NK-92 (cell line): ENCODE measurements around the gene ZFP37.
"Not testable (repeated sequence)": the region's sequence is repeated elsewhere in the genome, so short reads cannot be mapped to it uniquely, and the experiment has no call there.

Experiments used
- DNase-seq: peaks from one replicate; lab custom pipeline; 2025; ENCODE audit not compliant: unreplicated experiment; lab: John Stamatoyannopoulos, UW

The ZFP37 gene

GRCh38 chr9:113056191-113057106 lies at the start of gene ZFP37:
TSS of gene ZFP37 (minus strand) at chr9:113056724. CDS start at chr9:113056688, 36 bp downstream.
- no peak for DNase-seq

DNA sequence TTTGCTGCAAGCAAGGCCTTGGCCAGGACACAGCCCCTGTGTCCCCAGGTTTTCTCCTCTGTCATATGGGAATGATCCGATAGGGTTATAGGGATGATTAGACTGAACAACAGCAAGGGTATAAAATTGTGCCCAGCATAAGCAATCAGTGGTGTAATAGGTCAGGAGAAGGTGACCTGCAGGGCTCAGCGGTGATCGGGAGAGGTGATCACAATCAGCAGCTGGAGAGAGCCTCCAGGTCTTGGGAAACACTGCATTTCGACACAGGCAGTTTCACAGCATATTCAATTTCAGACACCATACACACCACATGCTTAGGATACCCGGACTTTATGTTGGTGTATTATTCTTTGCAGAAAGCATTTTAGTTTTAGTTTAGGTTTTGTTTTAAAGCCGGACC lies 48.8 kb upstream of the ZFP37 start:
- DNase-seq = not testable (repeated sequence)

DNA sequence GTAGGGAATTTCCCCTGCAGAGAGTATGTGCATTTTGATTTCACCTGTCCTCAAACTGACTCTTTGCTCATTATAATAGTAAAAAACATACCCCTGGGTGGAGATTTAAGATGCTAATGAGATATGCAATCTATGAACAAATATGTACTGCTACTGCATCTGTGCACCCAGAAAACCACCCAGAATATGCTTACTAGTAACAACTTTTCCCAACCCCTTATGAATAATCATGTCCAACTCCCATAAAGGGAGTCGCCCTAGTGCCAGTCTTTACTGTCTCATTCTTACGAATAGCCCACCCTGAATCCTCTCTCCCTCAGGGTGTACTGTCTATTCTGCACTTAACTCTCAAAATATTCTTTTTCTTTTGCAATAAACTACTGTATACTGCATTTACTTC lies 39.0 kb upstream of the ZFP37 start:
- no peak for DNase-seq

DNA sequence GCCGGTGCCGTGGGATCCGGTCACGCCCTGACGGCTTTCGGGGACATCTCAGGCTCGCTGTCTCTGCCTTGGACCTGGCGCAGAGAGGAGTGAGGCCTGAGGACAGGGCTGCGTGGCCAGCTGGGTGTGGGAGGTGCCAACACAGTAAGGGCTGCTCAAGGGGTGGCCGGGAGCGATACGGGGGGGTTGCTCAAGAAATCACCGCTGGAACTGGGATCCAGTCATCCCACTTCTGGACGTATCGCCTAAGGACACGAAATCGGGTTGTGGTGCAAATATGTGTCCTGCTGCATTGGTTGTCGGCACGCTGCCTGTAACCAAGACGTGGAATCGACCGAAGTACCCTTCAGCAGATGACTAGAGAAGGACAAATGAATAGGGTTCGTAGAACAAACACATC lies 33.4 kb upstream of the ZFP37 start:
- not testable (repeated sequence) for DNase-seq

- not testable (repeated sequence) for DNase-seq
These were observed 32.6 kb upstream of the ZFP37 start for GRCh38 chr9:113089143-113089505.

- DNase-seq = not testable (repeated sequence)
These were observed 32.1 kb upstream of the ZFP37 start for GRCh38 chr9:113088456-113089142.

- not testable (repeated sequence) for DNase-seq
These were observed 6.4 kb upstream of the ZFP37 start for GRCh38 chr9:113062932-113063310.

GRCh38 chr9:113062256-113062931 lies 5.9 kb upstream of the ZFP37 start:
- DNase-seq = not testable (repeated sequence)

DNA sequence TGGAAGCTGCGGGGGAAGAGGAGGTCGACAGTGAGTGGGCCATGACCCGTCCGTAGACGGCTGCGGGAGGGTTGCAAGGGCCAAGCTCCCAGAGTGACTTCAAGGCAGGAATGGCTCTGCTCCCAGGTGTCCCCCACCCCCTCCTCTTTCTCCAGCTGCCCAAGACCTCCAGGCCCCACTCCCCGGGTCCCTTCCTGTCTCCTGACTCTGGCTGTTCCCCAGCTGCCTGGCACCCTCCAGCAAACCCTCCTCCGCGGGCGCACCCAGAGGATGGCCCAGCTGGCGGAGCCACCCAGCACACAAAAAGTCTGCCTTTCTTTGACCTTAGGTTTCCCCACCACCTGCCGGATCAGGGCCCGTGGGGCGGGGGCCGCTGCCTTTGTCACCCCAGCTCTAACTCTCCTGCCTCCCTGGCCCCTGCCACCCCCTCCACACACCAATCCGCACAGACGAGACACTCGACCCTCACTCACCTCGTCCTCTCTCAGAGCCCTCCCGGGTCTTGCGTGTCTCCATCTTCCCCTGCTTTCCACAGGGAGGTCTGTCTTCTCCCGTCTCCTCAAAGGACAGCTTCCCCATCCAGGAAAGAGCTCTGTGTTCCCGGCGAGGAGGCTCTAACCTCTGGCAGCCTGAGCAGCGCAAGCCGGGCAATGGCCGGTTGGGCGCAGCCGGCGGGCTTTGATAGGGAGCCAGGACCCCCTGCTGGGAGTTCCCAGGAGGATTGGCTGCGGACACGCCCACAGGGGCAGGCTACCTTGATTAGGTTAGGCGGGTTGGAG lies 4.7 kb upstream of the ZFP37 start:
- not testable (repeated sequence) for DNase-seq

DNA sequence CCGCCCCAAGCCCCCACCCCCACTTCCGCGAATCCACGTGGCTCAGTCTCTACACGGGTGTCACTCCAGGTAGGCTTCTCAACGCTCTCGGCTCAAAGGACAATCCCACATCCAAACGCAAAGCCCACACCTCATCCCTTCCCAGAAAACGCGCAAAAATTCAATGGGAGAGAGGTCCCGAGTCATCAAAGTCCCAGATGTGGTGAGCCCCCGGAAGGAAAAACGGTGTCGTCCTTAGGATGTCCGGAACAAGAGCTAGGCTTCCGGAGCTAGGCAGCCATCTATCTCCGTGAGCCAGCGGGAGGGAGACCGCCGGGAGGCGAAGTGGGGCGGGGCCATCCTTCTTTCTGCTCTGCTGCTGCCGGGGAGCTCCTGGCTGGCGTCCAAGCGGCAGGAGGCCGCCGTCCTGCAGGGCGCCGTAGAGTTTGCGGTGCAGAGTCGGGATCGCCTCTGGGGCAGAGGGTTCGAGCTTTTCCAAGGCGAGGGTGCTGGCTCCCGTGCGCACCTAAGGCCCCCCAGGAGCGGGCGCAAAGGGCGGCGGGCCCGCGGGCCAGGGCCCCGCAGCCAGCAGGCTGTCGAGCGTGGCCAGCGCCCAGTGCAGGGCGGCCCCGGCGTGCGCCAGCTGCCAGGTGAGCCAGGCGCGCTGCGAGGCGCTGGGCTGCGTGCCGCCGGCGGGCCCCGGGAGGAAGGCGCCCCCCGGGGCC lies 3.2 kb upstream of the ZFP37 start:
- DNase-seq = not testable (repeated sequence)

DNA sequence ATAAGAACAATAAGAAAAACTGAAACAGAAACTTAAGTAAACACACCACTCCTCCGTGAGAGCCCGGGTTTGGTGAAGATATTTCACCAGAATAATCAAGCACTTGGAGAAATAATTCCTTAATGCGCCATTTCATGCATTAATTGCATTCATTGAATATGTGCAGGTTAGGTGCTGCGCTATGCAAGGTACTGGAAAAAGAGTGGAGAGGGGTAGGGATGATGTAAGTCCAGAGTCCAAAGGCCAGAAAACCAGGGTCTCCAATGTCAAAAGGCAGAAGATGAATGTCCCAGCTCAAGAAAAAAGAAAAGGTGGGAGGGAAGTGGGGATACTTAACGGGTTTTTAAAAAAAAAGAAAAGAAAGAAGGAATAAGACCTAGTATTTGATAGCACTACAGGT lies 669 bp upstream of the ZFP37 start:
- DNase-seq = no peak

GRCh38 chr9:113042884-113043657 lies 13.5 kb downstream of the ZFP37 start:
- no peak for DNase-seq

GRCh38 chr9:113026200-113026599 lies 30.3 kb downstream of the ZFP37 start:
- no peak for DNase-seq

DNA sequence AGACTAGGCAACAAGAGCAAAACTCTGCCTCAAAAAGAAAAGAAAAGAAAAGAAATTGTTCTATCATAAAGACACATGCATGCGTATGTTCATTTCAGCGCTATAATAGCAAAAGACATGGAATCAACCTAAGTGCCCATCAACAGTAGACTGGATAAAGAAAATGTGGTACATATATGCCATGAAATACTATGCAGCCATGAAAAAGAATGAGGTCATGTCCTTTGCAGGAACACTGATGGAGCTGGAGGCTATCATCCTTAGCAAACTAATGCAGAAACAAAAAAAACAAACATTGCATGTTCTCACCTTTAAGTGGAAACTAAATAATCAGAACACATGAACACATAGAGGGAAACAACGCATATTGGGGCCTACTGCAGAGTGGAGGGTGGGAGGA lies 38.3 kb downstream of the ZFP37 start:
- no peak for DNase-seq

DNA sequence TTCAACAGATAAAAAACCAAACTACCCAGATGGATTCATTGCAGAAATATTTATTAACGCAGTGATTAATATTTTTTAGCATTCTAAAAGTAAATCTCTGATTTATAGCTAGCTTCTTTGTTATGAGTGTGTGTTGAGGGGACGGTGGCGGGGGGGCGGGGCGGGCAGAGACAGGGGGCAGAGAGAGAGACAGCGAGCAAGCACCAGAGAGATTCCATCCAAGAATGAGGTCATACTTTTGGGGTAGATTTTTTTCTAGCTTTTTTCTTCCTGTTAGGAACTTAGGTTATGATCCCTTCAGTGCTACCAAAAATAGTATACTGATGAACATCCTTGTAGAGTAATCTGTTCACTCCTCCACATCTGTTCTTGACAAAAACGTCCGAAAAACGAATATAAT lies 44.0 kb downstream of the ZFP37 start:
- no peak for DNase-seq

- DNase-seq = no peak
These were observed 44.6 kb downstream of the ZFP37 start, which contains the start of gene ZNF883 for GRCh38 chr9:113011911-113012381. TSS of gene ZNF883 (minus strand) at chr9:113012192.

DNA sequence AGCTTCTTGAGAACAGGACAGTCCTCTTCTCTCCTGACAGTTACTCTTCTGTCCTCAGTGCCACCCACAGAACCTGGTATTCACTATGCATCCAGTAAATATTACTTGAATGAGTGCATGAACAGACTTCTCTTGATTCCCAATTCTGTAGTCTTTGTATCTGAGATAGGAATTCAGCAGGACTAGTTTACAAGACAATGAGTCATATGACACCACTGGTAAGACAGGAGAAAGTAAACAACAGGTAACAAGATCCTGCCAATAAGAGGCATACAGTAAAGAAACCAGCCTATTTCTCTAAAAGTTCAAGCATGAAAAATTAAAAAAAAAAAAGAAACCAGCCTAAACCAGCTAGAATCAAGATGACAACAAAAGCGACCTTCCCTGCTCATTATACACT lies 50.7 kb downstream of the ZFP37 start:
- DNase-seq = no peak

GRCh38 chr9:112997236-112997941 lies 59.1 kb downstream of the ZFP37 start:
- no peak for DNase-seq
